ENCODE data around the gene ZNF330. TPM values are rescaled to one million over a fixed set of nuclear protein-coding genes. Genes with fewer than 3 reads are reported as not detected.
A peak's percentile ranks its signal among the peaks of the same experiment; 100 is the strongest.

The ZNF330 gene
- total RNA-seq, 1 donor from 2014 or later = 36.3 TPM

GRCh38 chr4:141233673-141234072 is 13.0 kb downstream of the ZNF330 start:
- DNase-seq (ENCODE audit: low read depth) = no peak

DNA sequence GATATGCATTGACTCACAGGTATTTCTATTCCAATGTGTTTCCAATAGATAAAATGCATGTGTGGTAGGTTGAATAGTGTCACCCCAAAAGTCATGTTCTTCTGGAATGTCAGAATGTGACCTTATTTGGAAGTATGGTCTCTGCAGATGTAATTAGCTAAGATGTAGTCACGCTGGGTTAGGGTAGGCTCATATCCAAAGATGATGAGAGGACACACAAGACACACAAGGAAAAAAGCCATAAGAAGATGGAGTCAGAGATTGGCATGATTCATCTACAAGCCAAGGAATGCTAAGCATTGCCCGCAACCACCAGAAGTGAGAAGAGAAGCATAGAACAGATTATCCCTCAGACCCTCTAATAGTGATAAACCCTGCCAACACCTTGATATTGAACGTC is 17.5 kb downstream of the ZNF330 start:
- no peak for DNase-seq (ENCODE audit: low read depth)

- no peak for DNase-seq (ENCODE audit: low read depth)
These were observed 19.6 kb downstream of the ZNF330 start for GRCh38 chr4:141240259-141240658.

- no peak for DNase-seq (ENCODE audit: low read depth)
These were observed 20.0 kb downstream of the ZNF330 start for GRCh38 chr4:141240671-141241070.

GRCh38 chr4:141241986-141242385 is 21.3 kb downstream of the ZNF330 start:
- DNase-seq (ENCODE audit: low read depth) = no peak

- no peak for DNase-seq (ENCODE audit: low read depth)
These were observed 23.7 kb downstream of the ZNF330 start for GRCh38 chr4:141244419-141244818.

DNA sequence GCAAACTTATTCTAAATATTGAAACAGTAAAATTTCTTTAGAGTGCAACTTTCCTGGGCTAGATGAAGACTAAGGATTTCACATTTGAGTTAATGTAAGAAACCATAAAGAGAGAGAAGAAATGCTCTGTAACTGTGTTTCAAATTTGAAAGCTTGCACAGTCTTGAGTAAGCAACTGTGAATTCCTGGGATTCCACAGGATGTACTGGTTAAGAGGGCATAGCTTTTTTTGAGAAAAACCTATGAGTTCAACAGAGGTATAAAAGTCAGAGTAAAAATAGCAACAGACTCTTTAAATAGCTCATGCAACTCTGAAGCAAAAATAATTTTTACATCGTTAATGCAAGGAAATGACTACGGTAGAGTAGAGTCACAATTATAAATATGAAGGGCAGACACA is 25.5 kb downstream of the ZNF330 start:
- peak; percentile 83 for DNase-seq (ENCODE audit: low read depth)

DNA sequence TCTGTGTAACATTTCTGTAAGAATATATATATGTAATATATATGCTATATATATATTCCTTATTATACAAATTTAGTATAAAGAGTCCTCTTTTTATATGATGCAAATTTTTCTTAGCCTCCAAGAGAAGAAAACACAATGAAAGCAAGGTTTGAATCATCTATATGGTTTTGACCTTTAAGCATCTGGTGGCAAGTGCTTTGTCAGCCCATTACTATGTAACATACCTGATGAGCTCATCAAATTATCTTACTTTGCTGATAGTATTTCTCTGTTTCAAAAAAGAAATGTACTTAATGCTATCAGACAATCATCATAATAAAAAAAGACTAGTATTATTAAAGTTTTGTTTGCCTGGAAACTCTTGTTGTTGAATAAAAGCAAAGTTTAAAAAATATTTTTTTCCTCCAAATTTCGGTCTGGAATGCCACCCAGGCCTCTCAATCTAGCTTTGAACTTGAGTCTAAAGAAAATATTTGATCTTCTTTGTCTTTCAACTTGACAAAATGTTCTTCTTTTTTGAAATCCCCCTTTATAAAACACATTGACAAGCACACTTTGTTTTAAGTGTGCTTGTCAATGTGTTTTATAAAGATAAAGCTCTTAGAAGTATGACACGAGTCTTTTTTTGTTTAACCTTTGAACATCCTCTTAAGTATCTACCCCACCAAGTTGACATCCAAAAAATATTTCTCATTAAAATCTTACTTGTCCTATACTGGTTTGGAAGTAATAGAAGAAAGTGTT is 26.2 kb downstream of the ZNF330 start:
- peak; percentile 2 for DNase-seq (ENCODE audit: low read depth)

GRCh38 chr4:141247430-141247780 is 26.7 kb downstream of the ZNF330 start:
- DNase-seq (ENCODE audit: low read depth) = no peak

DNA sequence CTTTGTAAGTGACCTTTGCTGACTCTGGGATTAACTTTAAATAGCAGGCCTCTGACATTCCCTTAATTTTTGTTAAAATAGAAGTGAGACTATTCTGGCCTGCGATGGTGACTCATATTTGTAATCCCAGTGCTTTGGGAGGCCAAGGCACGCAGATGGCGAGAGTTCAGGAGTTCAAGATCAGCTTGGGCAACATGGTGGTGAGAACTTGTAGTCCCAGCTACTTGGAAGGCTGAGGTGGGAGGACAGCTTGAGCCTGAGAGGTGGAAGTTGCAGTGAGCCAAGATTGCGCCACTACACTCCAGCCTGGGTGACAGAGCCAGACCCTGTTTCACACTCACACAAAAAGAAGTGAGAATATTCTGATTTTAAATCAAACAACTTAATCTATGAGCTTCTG is 27.3 kb downstream of the ZNF330 start:
- DNase-seq (ENCODE audit: low read depth) = peak; percentile 13

- no peak for DNase-seq (ENCODE audit: low read depth)
These were observed 27.8 kb downstream of the ZNF330 start for GRCh38 chr4:141248486-141248885.

DNA sequence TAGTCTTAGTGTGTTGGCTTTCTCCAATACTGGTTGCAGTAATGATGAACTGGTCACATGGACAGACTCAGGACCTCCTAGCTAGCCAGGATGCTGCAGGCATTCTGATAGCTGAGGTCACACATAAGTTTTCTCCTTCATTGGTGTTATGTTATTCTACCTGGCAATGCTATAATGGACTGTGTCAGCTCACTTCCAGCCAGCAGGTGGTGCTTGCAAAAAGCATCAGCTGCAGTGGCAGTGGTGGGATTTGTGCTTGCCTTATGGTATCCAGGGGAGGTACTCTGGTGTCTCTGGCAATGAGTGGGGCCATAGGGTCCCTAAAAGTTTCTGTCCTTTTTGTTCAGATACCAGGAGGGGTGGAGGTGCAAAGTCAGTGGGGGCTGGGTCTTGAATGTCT is 33.6 kb downstream of the ZNF330 start:
- no peak for DNase-seq (ENCODE audit: low read depth)

GRCh38 chr4:141255016-141255415 is 34.3 kb downstream of the ZNF330 start:
- DNase-seq (ENCODE audit: low read depth) = peak; percentile 12

- DNase-seq (ENCODE audit: low read depth) = no peak
These were observed 37.9 kb downstream of the ZNF330 start for GRCh38 chr4:141258558-141258957.

- peak; percentile 66 for DNase-seq (ENCODE audit: low read depth)
These were observed 55.1 kb downstream of the ZNF330 start for GRCh38 chr4:141275834-141276233.

DNA sequence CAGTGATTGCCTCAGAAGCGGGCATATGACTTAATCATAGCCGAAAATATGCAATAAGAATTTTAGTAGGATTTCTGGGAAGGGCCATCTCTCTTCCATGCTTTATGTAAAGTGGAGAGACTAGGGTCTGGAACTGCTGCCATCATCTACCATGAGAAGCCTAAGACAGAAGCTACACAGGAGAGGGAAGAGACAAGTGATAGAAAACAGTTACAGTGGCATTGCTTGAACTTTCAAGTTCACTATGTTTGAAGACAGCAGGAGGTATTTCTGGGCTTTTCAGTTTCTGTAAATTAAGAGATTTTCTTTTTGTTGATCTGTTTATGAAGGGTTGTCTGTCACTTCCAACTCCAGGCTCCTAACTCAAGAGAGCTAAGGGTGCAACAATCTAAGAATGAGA is 62.5 kb downstream of the ZNF330 start:
- no peak for DNase-seq (ENCODE audit: low read depth)

- DNase-seq (ENCODE audit: low read depth) = no peak
These were observed 62.9 kb downstream of the ZNF330 start for GRCh38 chr4:141283563-141283962.

Other genes with a start within 250 kb of the ZNF330 start
- gene RNF150, start 87.4 kb upstream of the ZNF330 start, total RNA-seq = 2.1 and 15.5 TPM in 2 replicates

Data from renal cortical epithelial cell (primary cell).